Fibroblast of lung (primary cell): Measurements from ENCODE around the gene FAM53B. TPM values are rescaled to one million over a fixed set of nuclear protein-coding genes. Genes with fewer than 3 reads are reported as not detected.
"Not testable (repeated sequence)": the region's sequence is repeated elsewhere in the genome, so short reads cannot be mapped to it uniquely, and the experiment has no call there.

Experiments used
- DNase-seq, 2 donors: peaks; one replicate each; pipeline versions ENCODE4 v3.0.0 to v3.0.0-alpha.2; 2010; ENCODE audit warnings: low read depth in 2 of 2
- H2AFZ ChIP-seq: 2 replicates; pipeline ENCODE4 v1.5.1; 2012; ENCODE audit warnings: low read length, control low read depth, inconsistent platforms
- H3K27ac ChIP-seq: 2 replicates; pipeline ENCODE4 v1.5.1; 2011; ENCODE audit warnings: low read length, control low read depth; ENCODE audit not compliant: insufficient read depth
- H3K27me3 ChIP-seq: 2 replicates; pipeline ENCODE4 v1.5.1; 2011; ENCODE audit warnings: mild to moderate bottlenecking, low read length; ENCODE audit not compliant: control insufficient read depth, insufficient read depth
- H3K36me3 ChIP-seq: 2 replicates; pipeline ENCODE4 v1.5.1; 2011; ENCODE audit warnings: low read length; ENCODE audit not compliant: control insufficient read depth, insufficient read depth
- H3K4me1 ChIP-seq: 2 replicates; pipeline ENCODE4 v1.5.1; 2011; ENCODE audit warnings: low read length; ENCODE audit not compliant: control insufficient read depth, insufficient read depth; ENCODE audit errors: extremely low read depth
- H3K4me2 ChIP-seq: 2 replicates; pipeline ENCODE4 v1.5.1; 2011; ENCODE audit warnings: low read length, control low read depth; ENCODE audit not compliant: insufficient read depth; ENCODE audit errors: extremely low read depth
- H3K4me3 ChIP-seq, 4 experiments: fragments of 200-600 bp in 1 of 4; sonication (generic) in 1 of 4; replicated peaks in 1 of 4; 2 replicates each; pipeline ENCODE4 v1.5.1; 2011 to 2016; ENCODE audit warnings: low read length in 4 of 4, low read depth in 3 of 4, mild to moderate bottlenecking in 3 of 4, control low read depth in 2 of 4, inconsistent platforms in 1 of 4, mixed read lengths in 1 of 4; ENCODE audit not compliant: insufficient read depth in 1 of 4; ENCODE audit errors: control extremely low read depth in 1 of 4
- H3K79me2 ChIP-seq: 2 replicates; pipeline ENCODE4 v1.5.1; 2012; ENCODE audit warnings: mild to moderate bottlenecking, low read length, inconsistent platforms; ENCODE audit not compliant: control insufficient read depth, insufficient read depth
- H3K9ac ChIP-seq: 2 replicates; pipeline ENCODE4 v1.5.1; 2011; ENCODE audit warnings: mild to moderate bottlenecking, low read length, control low read depth; ENCODE audit not compliant: insufficient read depth
- H3K9me3 ChIP-seq: 2 replicates; pipeline ENCODE4 v1.5.1; 2012; ENCODE audit warnings: low read depth, low read length; ENCODE audit not compliant: control insufficient read depth, insufficient read depth
- H4K20me1 ChIP-seq: 2 replicates; pipeline ENCODE4 v1.5.1; 2011; ENCODE audit warnings: low read length; ENCODE audit not compliant: control insufficient read depth, insufficient read depth; ENCODE audit errors: extremely low read depth
- EZH2 ChIP-seq: IDR thresholded peaks from 2 replicates; pipeline ENCODE4 v1.5.1; 2012; ENCODE audit warnings: low read length, control low read depth, mild to moderate bottlenecking; ENCODE audit errors: missing control alignments
- polyA plus RNA-seq, 2 donors: library from polyadenylated mRNA; depleted of rRNA in 1 of 2; stranded (reverse) in 1 of 2; unstranded in 1 of 2; fragments of >200 nt; gene quantifications; 2 replicates each; pipeline ENCODE4 v1.2.1, GENCODE V29; 2011 to 2012; ENCODE audit warnings: missing spikeins in 1 of 2
- total RNA-seq: library from RNA; depleted of rRNA; stranded (reverse); fragments of >200 nt; gene quantifications from 2 replicates; pipeline ENCODE4 v1.2.1, GENCODE V29; 2014
- TF ChIP-seq, protein P1 (sequence below), 2 donors: IDR thresholded peaks in 1 of 2; conservative IDR thresholded peaks in 1 of 2; 1 replicate in 1 of 2; 2 replicates in 1 of 2; pipeline ENCODE4 v1.5.1; 2011 to 2012; ENCODE audit warnings: low read length in 2 of 2, control low read depth in 1 of 2, inconsistent platforms in 1 of 2, low read depth in 1 of 2, mild to moderate bottlenecking in 1 of 2

Gene FAM53B
- total and polyA plus RNA-seq, 2 donors (not counting 1 experiment from before 2014, with no cell fraction given), result 2.2 to 11.7 TPM

DNA sequence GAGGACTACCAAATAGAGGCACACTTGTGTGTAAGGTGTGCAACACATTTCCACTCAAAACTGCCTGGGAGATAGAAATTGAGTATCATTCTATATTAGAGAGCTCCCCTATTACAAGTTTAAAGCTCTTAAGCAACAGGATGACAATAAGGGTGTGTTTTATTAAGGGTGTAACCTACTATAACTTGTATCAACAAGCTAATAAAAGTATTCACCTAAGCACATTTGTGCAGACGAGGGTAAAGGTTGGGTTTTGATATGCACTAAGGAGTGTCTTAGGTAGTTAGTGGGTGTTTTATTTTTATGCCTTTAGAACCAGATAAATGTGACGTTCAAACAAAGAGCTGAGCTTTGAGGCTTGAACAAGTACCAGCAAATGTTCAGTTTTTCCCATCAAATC is 2.8 kb upstream of the FAM53B start:
- no peak for TF ChIP-seq EZH2
- TF ChIP-seq, protein P1, sequence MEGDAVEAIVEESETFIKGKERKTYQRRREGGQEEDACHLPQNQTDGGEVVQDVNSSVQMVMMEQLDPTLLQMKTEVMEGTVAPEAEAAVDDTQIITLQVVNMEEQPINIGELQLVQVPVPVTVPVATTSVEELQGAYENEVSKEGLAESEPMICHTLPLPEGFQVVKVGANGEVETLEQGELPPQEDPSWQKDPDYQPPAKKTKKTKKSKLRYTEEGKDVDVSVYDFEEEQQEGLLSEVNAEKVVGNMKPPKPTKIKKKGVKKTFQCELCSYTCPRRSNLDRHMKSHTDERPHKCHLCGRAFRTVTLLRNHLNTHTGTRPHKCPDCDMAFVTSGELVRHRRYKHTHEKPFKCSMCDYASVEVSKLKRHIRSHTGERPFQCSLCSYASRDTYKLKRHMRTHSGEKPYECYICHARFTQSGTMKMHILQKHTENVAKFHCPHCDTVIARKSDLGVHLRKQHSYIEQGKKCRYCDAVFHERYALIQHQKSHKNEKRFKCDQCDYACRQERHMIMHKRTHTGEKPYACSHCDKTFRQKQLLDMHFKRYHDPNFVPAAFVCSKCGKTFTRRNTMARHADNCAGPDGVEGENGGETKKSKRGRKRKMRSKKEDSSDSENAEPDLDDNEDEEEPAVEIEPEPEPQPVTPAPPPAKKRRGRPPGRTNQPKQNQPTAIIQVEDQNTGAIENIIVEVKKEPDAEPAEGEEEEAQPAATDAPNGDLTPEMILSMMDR (conservative IDR thresholded peaks at IDR 0.05 in 1 of 2, IDR thresholded peaks at IDR 0.05 in 1 of 2; ENCODE audit: low read depth in 1 of 2, low read length in 2 of 2), result no peak
- no peak for DNase-seq
- Histone ChIP-seq H3K4me3 (no peak overlapping the region), H3K36me3 (no peaks in the 10 kb centered on the region), H3K9ac (no peak overlapping the region), H3K79me2 (no peaks in the 10 kb centered on the region), H3K4me2 (no peak overlapping the region), H3K27me3 (no peaks in the 10 kb centered on the region), H3K9me3 (no peaks in the 10 kb centered on the region), H2AFZ (no peak overlapping the region), H4K20me1 (no peaks in the 10 kb centered on the region), H3K27ac (no peak overlapping the region), H3K4me1 (peaks cover 2% of the 10 kb centered on the region)

DNA sequence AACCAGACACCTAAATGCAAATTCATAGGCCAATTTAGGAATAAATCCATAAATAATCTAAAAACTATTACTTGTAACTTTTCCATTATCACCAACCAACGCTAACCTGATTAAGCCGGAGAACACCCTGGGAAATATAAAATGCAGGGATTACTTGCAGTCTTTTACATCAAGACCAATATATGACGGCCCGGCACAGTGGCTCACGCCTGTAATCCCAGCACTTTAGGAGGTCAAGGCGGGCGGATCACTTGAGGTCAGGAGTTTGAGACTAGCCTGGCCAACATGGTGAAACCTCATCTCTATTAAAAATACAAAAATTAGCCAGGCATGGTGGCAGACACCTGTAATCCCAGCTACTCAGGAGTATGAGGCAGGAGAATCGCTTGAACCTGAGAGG is 2.3 kb upstream of the FAM53B start:
- H3K4me1 ChIP-seq, H3K4me3 ChIP-seq, H3K36me3 ChIP-seq, H2AFZ ChIP-seq, H3K27me3 ChIP-seq, H3K4me2 ChIP-seq, H4K20me1 ChIP-seq, H3K9ac ChIP-seq, H3K27ac ChIP-seq, H3K79me2 ChIP-seq, H3K9me3 ChIP-seq, DNase-seq: not testable (repeated sequence)

DNA sequence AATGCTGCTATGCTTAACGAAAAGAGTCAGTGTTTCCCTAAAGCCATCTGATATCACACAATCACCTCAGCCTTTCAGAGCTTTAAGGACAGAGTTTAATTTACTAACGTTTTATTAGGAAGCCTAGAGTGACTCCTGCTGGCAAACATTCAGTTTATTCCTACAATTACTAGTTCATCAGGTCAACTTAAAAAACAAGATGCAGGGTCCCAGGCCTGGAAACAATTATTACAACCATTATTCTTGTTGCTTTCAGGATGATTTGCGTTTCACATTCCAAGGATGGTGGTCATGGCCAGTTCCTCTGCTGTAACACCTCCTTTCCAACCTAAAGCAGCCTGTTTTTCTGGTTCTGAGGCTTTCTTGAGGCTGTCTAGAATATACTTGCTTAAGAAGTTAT is 1.5 kb upstream of the FAM53B start:
- Histone ChIP-seq H3K9ac (no peak overlapping the region), H3K27ac (no peak overlapping the region), H3K4me1 (peaks cover 2% of the 10 kb centered on the region), H2AFZ (no peak overlapping the region), H3K4me2 (no peak overlapping the region), H3K27me3 (no peaks in the 10 kb centered on the region), H4K20me1 (no peaks in the 10 kb centered on the region), H3K4me3 (no peak overlapping the region), H3K36me3 (no peaks in the 10 kb centered on the region), H3K79me2 (no peaks in the 10 kb centered on the region), H3K9me3 (no peaks in the 10 kb centered on the region)
- peak; percentile 38 to 76 for DNase-seq
- TF ChIP-seq, protein P1 (conservative IDR thresholded peaks at IDR 0.05 in 1 of 2, IDR thresholded peaks at IDR 0.05 in 1 of 2; ENCODE audit: low read depth in 1 of 2, low read length in 2 of 2), result peak; percentile 21 to 39
- no peak for TF ChIP-seq EZH2
